Measurements from ENCODE around the gene TMEM185B.

DNA sequence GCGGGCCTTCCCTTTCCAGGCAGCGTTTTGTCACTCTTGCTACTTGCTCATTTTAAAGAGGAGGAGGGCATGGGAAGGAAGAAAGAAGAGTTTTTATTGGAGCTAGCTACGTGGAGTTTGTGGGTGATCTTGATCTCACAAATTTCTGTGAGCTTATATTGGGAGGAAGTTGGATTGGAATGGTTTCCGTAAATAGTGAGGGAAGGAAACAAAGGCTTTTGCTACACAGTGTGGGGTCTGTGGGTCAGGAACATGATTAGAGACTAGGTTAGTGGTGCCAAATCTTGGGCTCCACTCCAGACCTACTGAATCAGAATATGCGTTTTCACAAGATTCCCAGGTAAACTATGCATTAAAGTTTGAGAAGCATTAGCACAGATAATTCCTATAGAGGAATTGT lies 37.5 kb upstream of the TMEM185B start:
- TF ChIP-seq ZNF274 (IDR thresholded peaks at IDR 0.05; ENCODE audit: low read depth, low read length), result no peak
- TF ChIP-seq YY1 (IDR thresholded peaks at IDR 0.05; ENCODE audit: insufficient read depth, insufficient read length), result no peak
- no peak for TF ChIP-seq SUZ12 (IDR thresholded peaks at IDR 0.05; ENCODE audit: extremely low read depth, insufficient read depth, insufficient read length)
